ENCODE results near the gene AQP2. TPM values are rescaled to one million over a fixed set of nuclear protein-coding genes. Genes with fewer than 3 reads are reported as not detected.

AQP2 gene
- total RNA-seq, 1 donor from 2014 or later = not detected

- DNase-seq (ENCODE audit: low read depth) = no peak
- TF ChIP-seq, protein P1, sequence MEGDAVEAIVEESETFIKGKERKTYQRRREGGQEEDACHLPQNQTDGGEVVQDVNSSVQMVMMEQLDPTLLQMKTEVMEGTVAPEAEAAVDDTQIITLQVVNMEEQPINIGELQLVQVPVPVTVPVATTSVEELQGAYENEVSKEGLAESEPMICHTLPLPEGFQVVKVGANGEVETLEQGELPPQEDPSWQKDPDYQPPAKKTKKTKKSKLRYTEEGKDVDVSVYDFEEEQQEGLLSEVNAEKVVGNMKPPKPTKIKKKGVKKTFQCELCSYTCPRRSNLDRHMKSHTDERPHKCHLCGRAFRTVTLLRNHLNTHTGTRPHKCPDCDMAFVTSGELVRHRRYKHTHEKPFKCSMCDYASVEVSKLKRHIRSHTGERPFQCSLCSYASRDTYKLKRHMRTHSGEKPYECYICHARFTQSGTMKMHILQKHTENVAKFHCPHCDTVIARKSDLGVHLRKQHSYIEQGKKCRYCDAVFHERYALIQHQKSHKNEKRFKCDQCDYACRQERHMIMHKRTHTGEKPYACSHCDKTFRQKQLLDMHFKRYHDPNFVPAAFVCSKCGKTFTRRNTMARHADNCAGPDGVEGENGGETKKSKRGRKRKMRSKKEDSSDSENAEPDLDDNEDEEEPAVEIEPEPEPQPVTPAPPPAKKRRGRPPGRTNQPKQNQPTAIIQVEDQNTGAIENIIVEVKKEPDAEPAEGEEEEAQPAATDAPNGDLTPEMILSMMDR (IDR thresholded peaks at IDR 0.05; ENCODE audit: insufficient read depth, low read length, poor library complexity, severe bottlenecking) = no peak
Measured at GRCh38 chr12:49979016-49979586, 28.6 kb downstream of the AQP2 start.

GRCh38 chr12:49979791-49980190, 29.3 kb downstream of the AQP2 start:
- no peak for DNase-seq (ENCODE audit: low read depth)
- Histone ChIP-seq H3K27me3 (ENCODE audit: control insufficient read depth, insufficient read depth, low read length) (no peaks in the 10 kb centered on the region), H3K4me3 (ENCODE audit: low read depth, low read length) (no peak overlapping the region), H3K36me3 (ENCODE audit: control insufficient read depth, insufficient read depth, low read length) (peaks cover 2% of the 10 kb centered on the region)
- TF ChIP-seq, protein P1 (IDR thresholded peaks at IDR 0.05; ENCODE audit: insufficient read depth, low read length, poor library complexity, severe bottlenecking) = no peak

More at GRCh38 chr12:49979016-49979586, 28.6 kb downstream of the AQP2 start:
- Histone ChIP-seq H3K27me3 (ENCODE audit: control insufficient read depth, insufficient read depth, low read length) (no peaks in the 10 kb centered on the region), H3K36me3 (ENCODE audit: control insufficient read depth, insufficient read depth, low read length) (no peaks in the 10 kb centered on the region), H3K4me3 (ENCODE audit: low read depth, low read length) (no peak overlapping the region)

DNA sequence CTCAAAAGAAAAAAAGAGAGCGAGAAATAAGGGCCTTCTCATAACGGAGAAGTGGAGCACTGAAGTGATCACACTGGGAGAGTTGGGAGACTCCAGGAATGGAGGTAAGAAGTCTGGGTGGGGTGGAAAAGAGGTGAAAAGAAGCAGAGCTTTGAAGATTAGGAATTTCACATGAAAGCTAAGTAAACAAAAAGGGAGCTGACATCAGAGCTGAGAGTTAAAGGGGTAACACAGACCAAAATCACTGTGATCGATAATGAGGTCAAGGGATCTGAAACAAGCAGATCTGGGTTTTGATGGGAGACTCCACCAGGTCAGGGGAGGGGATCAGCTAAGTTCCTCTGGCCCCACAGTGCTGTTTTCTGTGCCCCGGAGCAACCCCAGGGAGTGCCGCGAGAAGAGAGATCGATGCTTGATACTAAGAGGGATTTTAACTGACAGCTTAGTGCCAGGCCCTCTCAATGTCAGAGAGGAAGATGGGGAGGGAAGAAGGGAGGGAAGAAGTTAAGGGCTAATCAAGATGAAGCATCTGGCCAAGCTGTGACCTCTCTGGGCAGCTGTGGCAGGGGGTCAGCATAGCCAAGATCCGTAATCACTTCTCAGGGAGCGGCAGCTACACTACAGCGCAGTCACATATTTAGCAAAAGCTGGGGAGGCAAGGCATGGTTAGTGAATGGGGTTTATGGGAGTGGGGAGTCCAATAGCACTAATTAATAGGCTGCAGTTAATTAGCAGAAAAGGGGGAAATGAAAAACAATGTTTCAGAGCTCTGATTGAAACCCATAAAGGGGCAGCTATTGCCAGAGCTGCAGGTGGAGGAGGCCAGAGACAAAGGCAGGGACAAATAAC, 30.2 kb downstream of the AQP2 start:
- Histone ChIP-seq H3K4me3 (ENCODE audit: low read depth, low read length) (no peak overlapping the region), H3K36me3 (ENCODE audit: control insufficient read depth, insufficient read depth, low read length) (peaks cover 2% of the 10 kb centered on the region), H3K27me3 (ENCODE audit: control insufficient read depth, insufficient read depth, low read length) (no peaks in the 10 kb centered on the region)
- no peak for DNase-seq (ENCODE audit: low read depth)
- TF ChIP-seq, protein P1 (IDR thresholded peaks at IDR 0.05; ENCODE audit: insufficient read depth, low read length, poor library complexity, severe bottlenecking) = no peak

- TF ChIP-seq, protein P1 (IDR thresholded peaks at IDR 0.05; ENCODE audit: insufficient read depth, low read length, poor library complexity, severe bottlenecking) = no peak
Measured at GRCh38 chr12:49982246-49983087, 31.9 kb downstream of the AQP2 start.

GRCh38 chr12:49983892-49984291, 33.4 kb downstream of the AQP2 start:
- TF ChIP-seq, protein P1 (IDR thresholded peaks at IDR 0.05; ENCODE audit: insufficient read depth, low read length, poor library complexity, severe bottlenecking) = no peak
- DNase-seq (ENCODE audit: low read depth) = no peak
- no peaks in the 10 kb centered on the region for H3K27me3 ChIP-seq (ENCODE audit: control insufficient read depth, insufficient read depth, low read length)
- H3K36me3 ChIP-seq (ENCODE audit: control insufficient read depth, insufficient read depth, low read length) = peaks cover 2% of the 10 kb centered on the region
- no peak overlapping the region for H3K4me3 ChIP-seq (ENCODE audit: low read depth, low read length)

More at GRCh38 chr12:49982246-49983087, 31.9 kb downstream of the AQP2 start:
- H3K27me3 ChIP-seq (ENCODE audit: control insufficient read depth, insufficient read depth, low read length) = no peaks in the 10 kb centered on the region
- H3K36me3 ChIP-seq (ENCODE audit: control insufficient read depth, insufficient read depth, low read length) = peaks cover 2% of the 10 kb centered on the region
- no peak for DNase-seq (ENCODE audit: low read depth)
- no peak overlapping the region for H3K4me3 ChIP-seq (ENCODE audit: low read depth, low read length)
